GM23338 (cell line): ENCODE measurements around the gene CRYAB. TPM values are rescaled to one million over a fixed set of nuclear protein-coding genes. Genes with fewer than 3 reads are reported as not detected.

ENCODE experiments used
- ATAC-seq: fragments of 200-7000 bp; cut with Tn5 transposase; 3 replicates; pipeline ENCODE4 v1.9.1; 2020
- DNase-seq: peaks from one replicate; pipeline ENCODE4 v3.0.0-alpha.2; 2015; ENCODE audit warnings: low spot score
- H2AFZ ChIP-seq: fragments of 200-600 bp; sonication (generic); 2 replicates; pipeline ENCODE4 v1.8.0; 2016; ENCODE audit warnings: antibody characterized with exemption, mild to moderate bottlenecking, moderate library complexity
- H3F3A ChIP-seq: fragments of 200-600 bp; sonication (generic); replicated peaks from 2 replicates; pipeline ENCODE4 v1.8.0; 2017; ENCODE audit warnings: antibody characterized with exemption, mixed run types, low read depth
- H3K27ac ChIP-seq: fragments of 200-600 bp; sonication (generic); 2 replicates; pipeline ENCODE4 v1.6.1; 2016; ENCODE audit warnings: low read depth
- H3K27me3 ChIP-seq: fragments of 200-600 bp; sonication (generic); 2 replicates; pipeline ENCODE4 v1.8.0; 2016; ENCODE audit warnings: mild to moderate bottlenecking, mixed run types, moderate library complexity; ENCODE audit not compliant: insufficient read depth
- H3K36me3 ChIP-seq: fragments of 200-600 bp; sonication (generic); 2 replicates; pipeline ENCODE4 v1.8.0; 2016; ENCODE audit warnings: mild to moderate bottlenecking; ENCODE audit not compliant: insufficient read depth
- H3K4me1 ChIP-seq: fragments of 200-600 bp; sonication (generic); 2 replicates; pipeline ENCODE4 v1.8.0; 2016; ENCODE audit warnings: mild to moderate bottlenecking, moderate library complexity; ENCODE audit not compliant: insufficient read depth
- H3K4me2 ChIP-seq: fragments of 200-600 bp; sonication (generic); 2 replicates; pipeline ENCODE4 v1.7.1; 2017; ENCODE audit warnings: mixed run types
- H3K4me3 ChIP-seq: fragments of 200-600 bp; sonication (generic); 2 replicates; pipeline ENCODE4 v1.6.1; 2016; ENCODE audit warnings: mixed run types
- H3K79me2 ChIP-seq: fragments of 200-600 bp; sonication (generic); replicated peaks from 2 replicates; pipeline ENCODE4 v1.8.0; 2017; ENCODE audit warnings: mild to moderate bottlenecking; ENCODE audit not compliant: insufficient read depth
- H3K9me2 ChIP-seq: fragments of 200-600 bp; sonication (generic); 2 replicates; pipeline ENCODE4 v1.8.0; 2017; ENCODE audit not compliant: insufficient read depth
- H4K20me1 ChIP-seq: fragments of 200-600 bp; sonication (generic); replicated peaks from 2 replicates; pipeline ENCODE4 v1.8.0; 2017; ENCODE audit warnings: mild to moderate bottlenecking; ENCODE audit not compliant: insufficient read depth
- H3K27ac Mint-ChIP-seq: 2 replicates; pipeline ENCODE4 v1.8.0; 2020; ENCODE audit warnings: inconsistent platforms, mild to moderate bottlenecking, moderate library complexity, mixed read lengths
- H3K27me3 Mint-ChIP-seq: 3 replicates; pipeline ENCODE4 v1.8.0; 2022; ENCODE audit warnings: low read depth, mild to moderate bottlenecking, moderate library complexity, mixed read lengths, inconsistent platforms; ENCODE audit not compliant: insufficient read depth, poor library complexity
- H3K36me3 Mint-ChIP-seq: 3 replicates; pipeline ENCODE4 v1.8.0; 2021; ENCODE audit warnings: low read depth, mild to moderate bottlenecking, inconsistent platforms, moderate library complexity, mixed read lengths
- H3K4me1 Mint-ChIP-seq: 3 replicates; pipeline ENCODE4 v1.8.0; 2020; ENCODE audit warnings: mild to moderate bottlenecking, inconsistent platforms, mixed read lengths
- H3K4me3 Mint-ChIP-seq: 3 replicates; pipeline ENCODE4 v1.8.0; 2021; ENCODE audit warnings: moderate library complexity, mild to moderate bottlenecking, inconsistent platforms, mixed read lengths
- H3K9me3 Mint-ChIP-seq: 3 replicates; pipeline ENCODE4 v1.8.0; 2020; ENCODE audit warnings: moderate library complexity, mild to moderate bottlenecking, inconsistent platforms, mixed read lengths
- CREB1 ChIP-seq: fragments of 250-450 bp; sonication (Bioruptor Pico); IDR thresholded peaks from 2 replicates; pipeline ENCODE4 v1.5.0; 2020; ENCODE audit warnings: low read depth, mild to moderate bottlenecking, moderate library complexity
- CTCF ChIP-seq, 2 experiments: fragments of 200-600 bp in 1 of 2; sonication (generic) in 1 of 2; conservative IDR thresholded peaks; 2 replicates each; pipeline versions ENCODE4 v1.5.1 to v1.6.1; 2016 to 2017; ENCODE audit warnings: antibody characterized with exemption in 2 of 2, low read depth in 2 of 2, mild to moderate bottlenecking in 2 of 2, moderate library complexity in 1 of 2
- ETS1 ChIP-seq: IDR thresholded peaks from 2 replicates; pipeline ENCODE4 v1.6.1; 2016; ENCODE audit warnings: antibody characterized with exemption
- EZH2 ChIP-seq: fragments of 200-600 bp; sonication (generic); IDR thresholded peaks from one replicate; pipeline ENCODE4 v1.8.0; 2017; ENCODE audit warnings: antibody characterized with exemption, mild to moderate bottlenecking, low read depth; ENCODE audit not compliant: unreplicated experiment
- EZH2phosphoT487 ChIP-seq: fragments of 200-600 bp; sonication (generic); IDR thresholded peaks from one replicate; pipeline ENCODE4 v1.8.1; 2018; ENCODE audit warnings: antibody characterized with exemption; ENCODE audit not compliant: unreplicated experiment
- JUNB ChIP-seq: IDR thresholded peaks from one replicate; pipeline ENCODE4 v1.6.1; 2016; ENCODE audit warnings: antibody characterized with exemption; ENCODE audit not compliant: unreplicated experiment
- NANOG ChIP-seq: IDR thresholded peaks from 2 replicates; pipeline ENCODE4 v1.6.1; 2016; ENCODE audit warnings: antibody characterized with exemption, borderline replicate concordance
- POLR2AphosphoS5 ChIP-seq: IDR thresholded peaks from 2 replicates; pipeline ENCODE4 v1.6.1; 2016; ENCODE audit warnings: antibody characterized with exemption, low read depth
- REST ChIP-seq: IDR thresholded peaks from one replicate; pipeline ENCODE4 v1.6.1; 2018; ENCODE audit warnings: antibody characterized with exemption; ENCODE audit not compliant: unreplicated experiment
- ZNF114 ChIP-seq: fragments of 250-450 bp; sonication (Bioruptor Pico); IDR thresholded peaks from 2 replicates; pipeline ENCODE4 v1.5.0; 2020; ENCODE audit warnings: mild to moderate bottlenecking, moderate library complexity
- ZNF331 ChIP-seq: fragments of 250-450 bp; sonication (Bioruptor Pico); IDR thresholded peaks from 2 replicates; pipeline ENCODE4 v1.5.0; 2020; ENCODE audit warnings: low read depth, mild to moderate bottlenecking, moderate library complexity
- polyA plus RNA-seq: library from polyadenylated mRNA; unstranded; fragments of >200 nt; fragmentation: Nextera tagmentation; extraction: Ambion mirVana; gene quantifications from 2 replicates; pipeline ENCODE4 v1.2.1, GENCODE V29; 2016
- total RNA-seq: library from RNA; depleted of rRNA; stranded (reverse); fragments of >200 nt; shearing (Covaris generic); gene quantifications from 2 replicates; pipeline ENCODE4 v1.2.3, GENCODE V29; 2014

CRYAB gene
- total and polyA plus RNA-seq, 2 experiments from 2014 or later, result 6.1 to 9.6 TPM

- Histone ChIP-seq H4K20me1 (no peaks in the 10 kb centered on the region), H3K36me3 (no peaks in the 10 kb centered on the region), H3K4me2 (no peak overlapping the region), H2AFZ (no peak overlapping the region), H3K79me2 (no peaks in the 10 kb centered on the region), H3K9me2 (no peaks in the 10 kb centered on the region), H3F3A (no peaks in the 10 kb centered on the region), H3K4me1 (no peaks in the 10 kb centered on the region), H3K27me3 (no peaks in the 10 kb centered on the region), H3K27ac (no peak overlapping the region), H3K4me3 (no peak overlapping the region)
- no peaks in the 10 kb centered on the region for H3K36me3 Mint-ChIP-seq
- no peak overlapping the region for H3K4me3 Mint-ChIP-seq
- no peak for DNase-seq
- H3K9me3 Mint-ChIP-seq, result no peaks in the 10 kb centered on the region
- H3K27me3 Mint-ChIP-seq, result peaks cover 4% of the 10 kb centered on the region
- no peak for TF ChIP-seq POLR2AphosphoS5
- TF ChIP-seq JUNB, result no peak
- no peak for TF ChIP-seq ZNF331 (CRISPR knock-in tag)
- no peak for TF ChIP-seq REST
- no peak for TF ChIP-seq EZH2phosphoT487
- no peak for TF ChIP-seq ZNF114 (CRISPR knock-in tag)
- no peak for TF ChIP-seq EZH2
- TF ChIP-seq ETS1, result no peak
- TF ChIP-seq CTCF (conservative IDR thresholded peaks at IDR 0.05; ENCODE audit: low read depth in 2 of 2), result no peak
- TF ChIP-seq NANOG, result no peak
- TF ChIP-seq CREB1 (CRISPR knock-in tag), result no peak
- no peak overlapping the region for H3K27ac Mint-ChIP-seq
- ATAC-seq, result no peak
- H3K4me1 Mint-ChIP-seq, result no peaks in the 10 kb centered on the region
These were observed 24.7 kb downstream of the CRYAB start for GRCh38 chr11:111886844-111887243.
